Activated CD8-positive, alpha-beta memory T cell treated with anti-CD3 and anti-CD28 coated beads, Interleukin-2, amount 50 U/mL, for 4 hours (primary cell): ENCODE results near the gene CAMTA1.

ENCODE experiments used
- DNase-seq: peaks from one replicate; pipeline ENCODE4 v3.0.0-alpha.2; 2020

CAMTA1 gene

DNA sequence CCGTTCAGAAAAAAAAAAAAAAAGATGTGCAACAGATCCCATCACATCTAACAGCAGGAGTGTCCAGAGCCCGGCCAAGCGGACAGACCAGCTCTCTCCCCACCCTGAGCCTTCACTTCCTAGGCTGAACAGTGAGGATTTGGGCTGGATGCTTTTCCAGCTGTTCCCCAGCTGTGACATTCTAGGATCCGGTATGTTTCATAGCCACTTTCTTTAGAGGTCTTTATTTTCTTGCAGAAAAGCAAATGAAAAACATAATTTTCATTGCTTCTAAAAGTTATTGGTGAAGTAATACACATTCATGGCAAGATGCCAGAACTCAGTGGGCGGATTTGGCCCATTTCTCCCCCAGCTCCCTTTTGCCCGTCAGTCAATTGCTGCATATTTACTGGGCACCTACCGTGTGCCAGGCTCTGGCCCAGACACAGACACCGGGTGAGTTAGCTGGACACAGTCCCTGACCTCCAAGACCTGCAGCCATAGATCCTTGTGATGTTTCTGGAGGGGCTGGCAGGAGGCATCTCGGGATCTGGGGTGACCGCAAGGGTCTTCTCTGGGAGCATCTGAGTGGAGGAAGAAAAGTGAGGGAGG is 772.1 kb downstream of the CAMTA1 start:
- no peak for DNase-seq

DNA sequence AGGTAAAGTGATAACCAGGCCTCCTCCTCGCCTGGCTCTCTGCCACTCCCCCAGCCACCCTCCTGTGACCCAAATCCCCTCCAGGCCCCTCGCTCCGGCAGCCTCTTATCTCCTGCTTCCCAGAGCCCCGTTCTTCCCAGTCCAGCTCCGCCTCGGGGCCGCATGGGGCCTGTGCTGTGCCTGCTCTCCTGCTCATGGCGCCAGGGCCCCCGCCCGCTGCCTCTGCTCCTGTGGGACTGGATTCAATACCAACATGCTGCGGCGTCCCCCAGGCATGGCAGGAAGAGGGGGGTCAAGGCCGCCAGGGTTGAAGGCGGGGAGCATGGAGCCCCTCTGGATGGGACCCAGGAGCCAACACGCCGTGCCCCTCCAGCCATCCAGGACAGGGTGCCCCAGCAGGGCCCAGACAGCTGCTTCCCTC is 772.8 kb downstream of the CAMTA1 start:
- DNase-seq = no peak

DNA sequence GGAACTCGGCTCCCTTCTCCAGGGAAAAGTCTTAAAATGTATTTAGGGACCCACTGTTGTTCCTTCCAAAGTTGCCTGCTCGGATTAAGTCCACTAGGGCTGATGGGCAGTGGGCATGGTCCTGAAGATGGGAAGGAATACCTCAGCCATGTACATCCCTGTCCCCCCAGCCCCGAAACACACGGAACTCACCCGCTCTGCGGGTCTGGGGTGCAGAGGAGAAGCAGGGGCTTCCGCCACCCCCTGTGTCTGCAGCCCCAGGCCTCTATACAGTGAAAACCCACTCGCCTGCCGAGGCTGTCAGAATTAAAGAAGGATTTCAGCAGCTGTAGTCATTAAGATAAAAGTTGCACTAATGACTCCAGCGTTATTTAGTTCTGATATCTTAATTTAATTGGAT is 773.2 kb downstream of the CAMTA1 start:
- no peak for DNase-seq

DNA sequence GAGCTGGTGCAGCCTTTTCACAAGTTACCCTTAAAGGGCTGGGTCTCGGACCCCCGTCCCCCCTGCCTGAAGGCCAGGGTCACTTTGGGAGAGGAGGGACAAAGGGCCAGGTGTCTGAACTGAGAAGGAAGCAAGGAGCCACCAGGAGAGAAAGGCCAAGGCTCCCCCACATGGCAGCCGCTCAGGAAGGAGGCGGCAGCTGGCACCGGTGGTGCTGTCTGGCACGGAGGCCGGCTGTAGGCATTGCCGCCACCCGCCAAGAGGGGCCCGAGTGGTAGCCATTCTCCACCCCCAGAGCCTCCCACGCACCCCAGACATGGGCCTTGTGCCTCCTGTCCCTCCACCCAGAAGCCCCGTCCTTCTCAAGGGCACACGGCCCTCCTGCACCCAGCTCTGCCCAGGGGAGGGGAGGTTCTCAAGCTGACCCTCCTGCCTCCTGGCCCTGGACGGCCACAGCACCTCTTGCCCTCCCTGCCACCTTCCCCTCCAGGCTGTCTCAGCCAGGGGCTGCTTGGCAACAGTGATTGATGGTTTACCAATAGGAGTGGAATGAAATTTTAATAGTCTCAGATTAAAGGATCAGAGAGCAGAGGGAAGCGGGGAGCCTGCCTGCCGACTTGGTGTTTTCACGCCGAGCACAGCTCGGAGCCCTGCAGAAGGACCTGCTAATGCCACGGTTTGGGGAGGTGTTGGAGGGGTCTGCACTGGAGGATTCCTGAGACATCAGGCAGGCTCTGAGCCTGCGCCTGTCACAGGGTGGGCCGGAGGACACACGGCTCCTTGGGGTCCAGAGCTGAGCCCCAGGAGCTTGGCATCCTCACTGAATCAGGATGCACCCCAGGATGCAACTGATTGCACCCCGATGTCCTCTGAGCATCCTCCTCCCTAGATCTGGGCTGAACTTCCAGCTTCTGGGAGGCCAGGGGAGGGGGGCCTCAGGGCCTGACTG is 773.9 kb downstream of the CAMTA1 start:
- DNase-seq = no peak

DNA sequence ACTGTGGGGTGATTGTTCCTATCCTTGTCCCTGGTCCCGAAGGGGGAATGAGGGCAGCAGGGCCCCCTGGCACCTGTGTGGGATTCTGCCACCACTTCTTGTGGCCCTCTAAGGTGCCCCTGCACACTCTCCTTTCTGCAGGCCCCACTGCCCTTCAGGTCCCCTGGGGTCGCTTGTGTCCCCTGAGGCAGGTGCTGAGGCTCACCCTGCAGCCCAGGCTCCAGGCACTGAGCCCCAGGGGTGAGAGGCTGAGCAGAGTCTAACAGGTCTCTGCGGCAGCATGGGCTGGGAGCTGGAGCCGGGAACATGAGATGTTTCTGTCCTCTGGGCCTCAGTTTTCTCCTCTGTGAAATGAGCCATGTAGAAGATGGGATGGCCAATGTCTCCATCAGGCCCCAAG is 774.9 kb downstream of the CAMTA1 start:
- DNase-seq = no peak

DNA sequence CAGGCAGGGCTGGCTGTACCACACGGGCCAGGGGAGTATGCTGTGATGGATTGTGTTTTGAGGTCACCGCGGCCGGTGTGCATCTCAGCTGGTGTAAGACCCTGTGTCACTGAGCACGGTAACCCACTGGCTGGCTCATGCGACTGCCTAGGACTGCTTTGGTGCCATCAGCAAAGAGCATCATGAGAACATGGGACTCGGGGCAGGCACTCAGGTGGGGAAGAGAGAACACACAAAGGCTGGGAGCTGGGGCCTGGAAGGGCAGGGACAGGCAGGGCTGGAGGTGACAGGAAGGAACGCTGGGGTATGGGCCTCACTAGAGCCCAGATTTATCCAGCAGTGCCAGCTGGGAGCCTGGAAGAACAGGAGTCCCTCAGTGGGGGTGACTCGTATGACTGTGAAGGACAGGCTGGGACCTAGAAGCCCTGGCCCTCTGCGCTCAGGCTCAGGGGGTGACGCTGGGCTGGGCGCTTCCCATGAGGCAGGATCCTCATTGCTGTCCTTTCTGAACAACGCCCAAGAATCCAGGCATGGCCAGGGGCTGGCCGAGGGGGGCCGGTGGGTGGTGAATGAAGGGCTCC is 775.4 kb downstream of the CAMTA1 start:
- DNase-seq = no peak

DNA sequence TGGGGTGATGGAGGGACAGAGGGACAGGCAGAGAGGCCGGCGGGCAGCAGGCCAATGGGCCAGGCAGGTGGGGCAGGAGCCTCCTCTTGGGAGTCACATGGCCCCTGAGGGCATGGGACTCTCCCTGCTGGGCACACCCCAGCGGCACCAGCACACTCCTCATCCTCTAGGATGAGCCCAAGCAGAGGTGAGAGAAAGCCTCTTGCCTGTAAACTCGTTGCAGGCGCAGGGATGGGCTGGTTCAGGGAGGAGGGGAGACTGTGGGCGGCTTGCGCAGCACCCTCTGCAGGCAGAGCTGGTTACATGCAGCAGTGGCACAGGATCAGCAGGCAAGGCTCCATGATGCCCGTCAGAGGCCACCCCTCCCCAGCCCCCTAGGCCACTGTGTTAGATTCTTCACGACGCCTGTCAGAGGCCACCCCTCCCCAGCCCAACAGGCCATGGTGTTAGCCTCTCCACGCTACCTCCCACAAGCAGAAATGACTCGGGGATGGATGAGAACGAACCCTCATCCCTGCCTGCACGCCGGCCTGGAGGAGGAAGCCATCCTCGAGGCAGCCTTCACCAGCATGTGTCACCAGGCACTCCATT is 776.2 kb downstream of the CAMTA1 start:
- DNase-seq = no peak

DNA sequence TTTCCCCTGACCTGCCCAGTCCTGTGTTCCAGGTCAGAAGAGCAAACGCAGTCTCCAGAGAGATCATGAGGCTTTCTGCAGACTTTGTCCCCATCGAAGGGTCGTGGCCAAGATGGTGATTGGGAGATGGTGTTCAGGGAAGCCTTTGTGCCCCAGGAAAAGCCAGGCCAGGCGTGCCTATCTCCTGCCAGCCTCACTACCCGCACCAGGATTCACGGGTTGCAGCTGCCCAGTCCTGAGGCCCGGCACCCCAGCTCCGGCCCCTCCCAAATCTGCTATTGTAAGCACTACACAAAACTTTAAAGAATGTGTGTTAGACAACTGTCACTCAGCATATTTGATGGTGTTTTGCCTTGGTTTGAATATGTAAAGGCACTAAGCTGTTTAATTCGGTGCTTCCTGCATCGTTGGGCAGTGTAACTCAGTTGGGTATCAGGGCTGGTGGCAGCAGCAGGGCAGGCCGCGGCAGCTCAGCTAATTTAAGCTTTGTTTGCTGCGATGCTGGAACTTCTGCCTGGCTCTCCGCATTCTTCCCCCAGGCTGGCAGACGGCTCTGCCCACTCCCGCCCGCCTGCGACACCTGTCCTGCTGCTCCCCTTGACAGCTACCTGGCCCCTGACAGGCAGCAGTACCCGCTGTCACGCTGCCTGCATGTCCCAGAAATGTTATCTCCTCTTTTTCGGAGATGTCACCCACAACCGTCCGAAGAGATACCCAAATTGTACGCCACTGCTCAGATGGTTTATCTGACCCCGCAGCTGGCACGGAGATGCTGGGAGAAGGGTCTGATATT is 776.9 kb downstream of the CAMTA1 start:
- DNase-seq = no peak

DNA sequence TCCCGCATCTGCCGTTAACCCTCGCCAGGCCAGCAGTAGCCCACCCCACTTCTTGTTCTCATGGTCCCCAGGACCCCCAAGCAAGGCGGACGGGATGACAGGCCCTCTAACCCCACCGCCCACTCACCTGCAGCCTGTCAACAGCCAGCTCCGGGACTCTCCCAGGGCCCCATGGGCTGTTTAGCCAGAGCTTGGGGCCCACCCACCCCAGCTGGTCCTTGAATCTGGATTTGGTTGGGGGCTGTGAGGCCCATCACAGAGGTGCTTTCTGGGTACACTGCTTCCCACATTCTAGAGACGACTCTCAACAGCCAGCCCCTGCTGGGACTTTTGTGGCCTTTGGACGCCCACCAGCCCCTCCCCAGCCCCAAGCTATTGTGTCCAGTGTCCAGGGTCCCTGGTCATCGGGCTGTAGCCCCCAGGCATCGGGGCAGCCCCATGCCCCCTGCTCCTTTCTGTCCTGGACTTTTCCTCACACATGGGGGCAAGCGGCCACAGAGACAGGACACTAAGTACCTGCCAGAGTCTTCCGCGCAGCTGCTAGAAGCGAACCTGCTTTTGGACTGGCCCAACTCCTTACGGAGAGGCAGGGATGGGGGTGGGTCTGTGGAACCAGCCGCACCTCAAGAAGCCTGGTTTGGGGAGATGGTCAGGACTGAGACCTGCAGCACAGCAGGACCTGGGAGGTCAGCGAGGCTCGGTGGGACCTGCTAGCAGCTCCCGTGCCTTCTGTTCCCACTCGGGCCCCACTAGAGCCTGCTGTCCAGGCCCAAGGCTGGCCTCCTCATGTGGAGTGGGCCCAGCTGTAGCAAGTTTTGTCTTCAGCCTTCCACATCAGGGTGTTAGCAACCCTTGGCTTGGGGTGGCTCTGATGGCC is 777.7 kb downstream of the CAMTA1 start:
- no peak for DNase-seq

DNA sequence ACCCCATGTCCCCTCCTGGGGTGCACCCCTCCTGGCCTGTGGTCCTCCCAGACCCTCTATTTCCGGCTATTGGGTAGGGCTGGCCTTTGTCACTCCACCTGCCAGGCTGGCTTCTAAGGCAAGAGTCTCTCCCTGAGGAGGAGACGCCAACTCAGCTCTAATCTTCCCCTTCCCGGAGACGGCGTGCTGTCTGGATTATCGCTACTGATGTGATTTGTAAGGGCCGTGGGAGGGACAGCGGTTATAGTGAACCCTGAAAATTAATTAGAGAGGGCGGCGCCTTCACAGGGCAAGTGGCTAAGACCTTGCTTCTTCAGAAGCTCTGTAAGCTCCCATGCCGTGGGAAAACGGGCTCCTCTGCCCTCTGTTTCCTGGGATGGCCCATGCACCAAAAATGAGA is 778.9 kb downstream of the CAMTA1 start:
- DNase-seq = no peak

DNA sequence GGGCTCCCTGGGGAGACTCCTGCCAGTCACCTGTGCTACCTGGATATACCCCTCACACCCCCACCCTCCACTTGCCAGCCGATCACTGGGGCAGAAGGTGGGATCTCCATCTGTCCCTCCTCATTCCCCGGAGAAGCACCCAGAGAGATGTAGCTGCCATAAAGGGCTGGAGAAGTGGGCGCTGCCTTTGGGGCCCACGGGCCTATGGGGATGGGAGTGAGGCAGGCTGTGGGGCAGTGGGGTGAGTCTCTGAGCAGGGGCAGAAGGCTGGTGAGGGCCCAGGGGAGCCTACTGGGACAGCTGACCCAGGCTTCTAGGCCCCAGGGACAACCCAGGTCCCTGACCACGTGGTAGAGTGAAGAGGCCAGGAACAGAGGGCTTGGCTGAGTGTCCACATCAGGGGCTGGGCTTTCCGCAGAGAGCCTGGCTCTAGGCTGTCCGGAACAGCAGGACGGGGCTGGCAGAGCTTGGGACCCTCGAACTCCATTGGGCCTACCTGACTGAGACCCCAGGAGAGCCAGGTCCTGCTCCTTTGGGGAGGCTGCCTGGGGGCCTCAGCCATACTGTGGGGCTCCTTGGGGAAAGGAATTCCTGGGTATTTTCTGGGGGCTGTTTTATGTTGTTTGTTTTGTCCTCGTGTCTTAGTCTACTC is 780.0 kb downstream of the CAMTA1 start:
- no peak for DNase-seq

DNA sequence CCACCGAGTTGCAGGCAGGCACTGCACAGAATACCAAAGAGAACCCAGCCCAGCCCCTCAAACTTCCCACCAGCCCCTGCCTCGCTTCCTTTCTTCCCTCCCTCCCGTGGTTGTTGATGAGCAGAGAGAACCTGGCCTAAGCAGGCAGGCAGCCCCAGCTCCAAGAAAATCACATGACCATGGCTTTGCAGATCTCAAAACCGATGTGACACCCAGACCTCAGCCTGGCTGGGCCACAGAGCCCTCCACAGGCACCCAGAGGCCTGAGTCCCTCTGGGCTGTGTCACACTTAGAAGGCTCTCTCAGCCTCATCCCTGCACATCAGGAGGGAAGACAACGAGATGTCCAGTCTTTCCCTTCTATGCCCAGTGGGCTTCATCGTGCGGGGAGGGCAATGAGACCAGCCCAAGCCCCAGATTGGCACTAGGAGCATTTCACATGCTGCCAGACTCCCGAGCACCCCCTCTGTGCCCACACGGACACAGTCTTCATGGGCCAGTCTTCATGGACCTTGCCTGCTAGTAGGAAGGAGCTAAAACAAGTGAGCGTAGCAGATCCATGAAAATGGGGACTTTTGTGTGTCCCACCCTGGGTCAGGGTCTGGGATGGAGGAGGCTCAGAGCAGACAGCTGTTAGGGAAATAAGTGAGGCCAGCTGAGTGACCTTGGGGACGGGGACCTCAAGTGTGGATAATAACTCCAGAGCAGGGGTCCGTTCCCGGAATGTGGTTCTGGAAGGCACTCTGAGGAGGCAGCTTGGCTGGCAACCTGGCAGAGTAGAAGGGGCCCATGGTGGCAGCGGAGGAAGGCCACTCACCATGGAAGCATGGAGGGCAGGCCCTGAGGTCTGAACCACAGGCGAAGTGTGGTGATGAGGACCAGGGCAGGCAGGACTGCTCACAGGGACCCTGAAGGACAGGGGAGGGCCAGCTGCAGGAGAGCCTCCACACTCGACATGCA is 781.4 kb downstream of the CAMTA1 start:
- DNase-seq = no peak

DNA sequence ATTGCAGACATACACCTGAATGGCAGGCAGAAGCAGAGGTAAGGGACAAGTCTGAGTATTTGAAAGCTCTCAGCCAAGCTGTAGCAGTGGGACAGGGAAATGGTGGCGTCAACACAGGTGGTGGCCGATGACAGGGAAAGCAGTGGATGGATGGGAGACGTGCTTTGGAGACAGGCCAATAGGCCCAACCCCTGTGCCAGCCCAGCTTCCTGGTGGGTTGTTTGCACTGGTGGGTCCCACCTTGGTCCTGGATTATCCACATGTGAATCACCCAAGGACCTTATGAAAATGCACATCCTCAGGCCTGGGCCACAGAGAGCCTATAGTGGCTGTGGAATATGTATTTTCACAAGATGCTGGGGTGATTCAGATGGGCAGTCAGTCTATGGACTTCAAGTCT is 782.1 kb downstream of the CAMTA1 start:
- DNase-seq = no peak

DNA sequence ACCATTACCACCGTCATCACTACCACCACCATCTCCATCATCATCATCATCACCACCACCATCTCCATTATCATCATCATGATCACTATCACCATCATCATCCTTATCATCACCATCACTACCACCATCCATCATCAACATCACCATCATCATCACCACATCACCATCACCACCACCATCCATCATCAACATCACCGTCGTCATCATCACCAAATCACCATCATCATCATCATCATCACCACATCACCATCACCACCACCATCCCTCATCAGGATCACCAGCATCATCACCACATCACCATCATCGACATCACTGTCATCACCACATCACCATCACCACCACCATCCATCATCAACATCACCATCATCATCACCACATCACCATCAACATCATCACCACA is 782.8 kb downstream of the CAMTA1 start:
- DNase-seq = no peak

DNA sequence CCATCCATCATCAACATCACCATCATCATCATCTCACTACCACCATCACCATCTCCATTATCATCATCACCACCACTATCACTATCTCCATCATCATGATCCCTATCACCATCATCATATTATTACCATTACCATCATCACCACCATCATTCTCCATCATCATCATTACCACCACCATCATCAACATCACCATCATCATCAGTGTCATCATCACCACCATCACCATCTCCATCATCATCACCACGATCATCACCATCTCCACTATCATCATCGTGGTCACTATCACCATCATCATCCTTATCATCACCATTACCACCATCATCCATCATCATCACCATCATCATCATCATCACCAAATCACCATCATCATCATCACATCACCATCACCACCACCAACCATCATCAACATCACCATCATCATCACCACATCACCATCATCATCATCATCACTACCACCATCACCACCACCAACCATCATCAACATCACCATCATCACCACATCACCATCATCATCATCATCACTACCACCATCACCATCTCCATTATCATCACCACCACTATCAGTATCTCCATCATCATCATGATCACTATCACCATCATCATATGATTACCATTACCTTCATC is 783.8 kb downstream of the CAMTA1 start:
- DNase-seq = no peak

DNA sequence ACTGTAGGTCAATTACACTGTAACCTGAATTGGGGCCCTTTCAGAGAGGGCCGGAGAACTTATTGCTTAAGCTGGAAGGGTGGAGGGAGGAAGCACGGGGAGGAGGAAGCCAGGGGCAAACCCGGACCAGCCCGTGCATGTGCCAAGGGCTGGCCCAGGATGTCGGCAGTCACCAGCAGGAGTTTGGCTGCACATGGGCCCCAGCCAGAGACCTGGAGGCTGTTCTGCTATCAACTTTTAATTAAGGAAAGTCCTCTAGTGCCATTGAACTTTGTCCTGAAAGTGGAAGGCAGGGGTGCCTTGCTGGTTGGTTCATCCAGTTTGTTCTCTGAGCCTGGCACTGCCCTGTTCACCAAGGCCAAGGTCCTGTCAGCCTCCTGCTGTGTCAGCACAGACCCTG is 785.1 kb downstream of the CAMTA1 start:
- DNase-seq = no peak

DNA sequence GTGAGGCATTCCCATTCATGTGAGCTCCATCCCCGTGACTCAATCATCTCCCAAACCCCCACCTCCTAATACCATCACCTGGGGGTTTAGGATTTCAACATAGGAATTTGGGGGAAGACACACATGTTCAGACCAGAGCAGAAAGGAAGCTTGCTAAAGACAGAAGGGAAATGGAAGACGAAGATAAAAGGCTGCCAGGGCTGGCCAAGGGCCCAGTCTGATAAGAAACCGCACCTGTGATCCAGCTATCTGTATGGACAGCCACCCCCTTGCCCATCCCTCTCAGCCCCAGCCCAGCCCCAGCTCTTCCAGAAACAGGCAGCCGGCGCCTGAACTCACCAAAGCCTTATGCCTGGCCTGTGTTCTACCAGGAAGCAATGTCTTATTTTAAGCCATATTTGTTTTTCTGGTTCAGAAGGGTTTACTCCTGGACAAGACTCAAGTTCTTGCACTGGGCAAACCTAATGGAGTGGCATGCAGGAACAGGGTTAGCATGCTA is 787.4 kb downstream of the CAMTA1 start:
- no peak for DNase-seq

DNA sequence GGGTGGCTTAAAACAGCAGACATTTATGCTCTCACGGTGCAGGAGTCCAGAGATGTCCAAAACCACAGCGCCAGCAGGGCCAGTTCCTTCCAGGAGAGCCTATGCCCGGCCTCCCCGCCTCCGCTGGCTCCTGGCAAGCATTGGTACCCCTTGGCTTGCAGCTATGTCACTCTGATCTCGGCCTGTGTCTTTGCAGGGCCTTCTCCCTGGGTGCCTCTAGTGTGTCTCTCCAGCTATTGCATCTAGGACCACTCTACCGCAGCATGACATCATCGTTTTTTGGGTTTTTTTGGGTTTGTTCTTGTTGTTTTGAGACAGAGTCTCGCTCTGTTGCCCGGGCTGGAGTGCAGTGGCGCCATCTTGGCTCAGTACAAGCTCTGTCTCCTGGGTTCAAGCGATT is 788.2 kb downstream of the CAMTA1 start:
- no peak for DNase-seq
